Endothelial cell of umbilical vein (primary cell): Measurements from ENCODE around the gene NFIA.

Experiments
- CTCF ChIP-seq, 2 donors: IDR thresholded peaks; 1 replicate in 1 of 2; 2 replicates in 1 of 2; pipeline ENCODE4 v1.5.1; 2011; ENCODE audit warnings: low read length in 2 of 2, mild to moderate bottlenecking in 2 of 2, moderate library complexity in 2 of 2, control low read depth in 1 of 2, inconsistent platforms in 1 of 2, low read depth in 1 of 2; ENCODE audit not compliant: insufficient read depth in 1 of 2; ENCODE audit errors: extremely low read depth in 1 of 2
- POLR2A ChIP-seq: IDR thresholded peaks from 2 replicates; pipeline ENCODE4 v1.6.1; 2012; ENCODE audit warnings: low read depth, mild to moderate bottlenecking, control low read depth, low read length

- no peak for TF ChIP-seq CTCF (IDR thresholded peaks at IDR 0.05; ENCODE audit: extremely low read depth in 1 of 2, insufficient read depth in 1 of 2, low read depth in 1 of 2, low read length in 2 of 2)
- no peak for TF ChIP-seq POLR2A
Observed at GRCh38 chr1:61158591-61158990, 76.2 kb downstream of the NFIA start.
